ENCODE results near the gene CELF1.
"Not testable (repeated sequence)": the region's sequence is repeated elsewhere in the genome, so short reads cannot be mapped to it uniquely, and the experiment has no call there.

Gene CELF1

GRCh38 chr11:47578524-47579494 lies 25.9 kb upstream of the CELF1 start, which contains the start of the genes KBTBD4 and NDUFS3:
TSS of gene KBTBD4 (minus strand) at chr11:47578970. CDS start at chr11:47578951, 19 bp downstream.
TSS of gene NDUFS3 (plus strand) at chr11:47579074. CDS start at chr11:47579092, 18 bp downstream.
- Histone ChIP-seq H3K27ac (peak within 1 kb of the TSS; percentile 38 to 97 (median 91)), H3K4me3 (peak within 1 kb of the TSS; percentile 80 to 96 (median 93))

- Histone ChIP-seq H3K4me3 (peak overlapping the region in 2 of 7 experiments; percentile 91 to 96), H3K27ac (peak overlapping the region in 7 of 21 experiments; percentile 89 to 95 (median 93))
Measured at GRCh38 chr11:47577460-47578041, 24.6 kb upstream of the CELF1 start.

- Histone ChIP-seq H3K4me3 (no peak overlapping the region), H3K27ac (no peak overlapping the region)
Measured at GRCh38 chr11:47573321-47573720, 20.4 kb upstream of the CELF1 start.

GRCh38 chr11:47572715-47573255 lies 19.9 kb upstream of the CELF1 start:
- peak overlapping the region in 1 of 21 experiments; percentile 29 for H3K27ac ChIP-seq
- H3K4me3 ChIP-seq, result no peak overlapping the region

GRCh38 chr11:47571895-47572294 lies 19.0 kb upstream of the CELF1 start:
- Histone ChIP-seq H3K27ac (peak overlapping the region in 2 of 21 experiments; percentile 0 to 26), H3K4me3 (no peak overlapping the region)

- peak overlapping the region in 1 of 21 experiments; percentile 12 for H3K27ac ChIP-seq
- H3K4me3 ChIP-seq, result no peak overlapping the region
Measured at GRCh38 chr11:47571357-47571729, 18.4 kb upstream of the CELF1 start.

- H3K27ac ChIP-seq, result peak overlapping the region in 1 of 21 experiments; percentile 12
- H3K4me3 ChIP-seq, result no peak overlapping the region
Measured at GRCh38 chr11:47570651-47571356, 17.9 kb upstream of the CELF1 start.

- Histone ChIP-seq H3K4me3 (no peak overlapping the region), H3K27ac (no peak overlapping the region)
Measured at GRCh38 chr11:47569646-47570045, 16.7 kb upstream of the CELF1 start.

GRCh38 chr11:47566149-47566698 lies 13.3 kb upstream of the CELF1 start:
- Histone ChIP-seq H3K4me3 (peak overlapping the region; percentile 69 to 95 (median 84)), H3K27ac (peak overlapping the region in 20 of 21 experiments; percentile 59 to 96 (median 89))

- peak within 1 kb of the TSS; percentile 31 to 96 (median 89) for H3K27ac ChIP-seq
- H3K4me3 ChIP-seq, result peak within 1 kb of the TSS; percentile 69 to 95 (median 84)
Measured at GRCh38 chr11:47565340-47566148, 12.6 kb upstream of the CELF1 start, which contains the start of gene PTPMT1. TSS of gene PTPMT1 (plus strand) at chr11:47565599. CDS start at chr11:47565623, 24 bp downstream.

GRCh38 chr11:47564933-47565339 lies 12.0 kb upstream of the CELF1 start:
- Histone ChIP-seq H3K4me3 (peak overlapping the region; percentile 69 to 95 (median 84)), H3K27ac (peak overlapping the region; percentile 31 to 96 (median 89))

- not testable (repeated sequence) for H3K4me3 ChIP-seq
- H3K27ac ChIP-seq, result peak overlapping the region in 2 of 21 experiments; percentile 84 to 96
Measured at GRCh38 chr11:47564366-47564765, 11.4 kb upstream of the CELF1 start.

GRCh38 chr11:47562393-47562792 lies 9.5 kb upstream of the CELF1 start:
- not testable (repeated sequence) for H3K27ac ChIP-seq, H3K4me3 ChIP-seq

GRCh38 chr11:47560426-47560825 lies 7.5 kb upstream of the CELF1 start:
- H3K4me3 ChIP-seq, result no peak overlapping the region

GRCh38 chr11:47558695-47559094 lies 5.8 kb upstream of the CELF1 start:
- Histone ChIP-seq H3K27ac (no peak overlapping the region), H3K4me3 (no peak overlapping the region)

More at GRCh38 chr11:47560426-47560825, 7.5 kb upstream of the CELF1 start:
- no peak overlapping the region for H3K27ac ChIP-seq

GRCh38 chr11:47557004-47557403 lies 4.1 kb upstream of the CELF1 start:
- H3K27ac ChIP-seq, H3K4me3 ChIP-seq: not testable (repeated sequence)

GRCh38 chr11:47553406-47553743 lies 443 bp upstream of the CELF1 start:
- H3K4me3 ChIP-seq, result peak overlapping the region; percentile 92 to 100 (median 96)
- H3K27ac ChIP-seq, result peak overlapping the region in 18 of 21 experiments; percentile 62 to 98 (median 95)

GRCh38 chr11:47552056-47552565 lies 821 bp downstream of the CELF1 start:
- Histone ChIP-seq H3K4me3 (peak overlapping the region; percentile 92 to 100 (median 96)), H3K27ac (peak overlapping the region; percentile 81 to 98 (median 95))

Measured in skin epidermis (tissue), 12 donors.